Measurements from ENCODE around the gene KCNIP1. TPM values are rescaled to one million over a fixed set of nuclear protein-coding genes. Genes with fewer than 3 reads are reported as not detected.

KCNIP1 gene
- polyA plus RNA-seq, 1 of the 3 experiments (the other 2 are of a cell fraction), result 1.3 TPM

DNA sequence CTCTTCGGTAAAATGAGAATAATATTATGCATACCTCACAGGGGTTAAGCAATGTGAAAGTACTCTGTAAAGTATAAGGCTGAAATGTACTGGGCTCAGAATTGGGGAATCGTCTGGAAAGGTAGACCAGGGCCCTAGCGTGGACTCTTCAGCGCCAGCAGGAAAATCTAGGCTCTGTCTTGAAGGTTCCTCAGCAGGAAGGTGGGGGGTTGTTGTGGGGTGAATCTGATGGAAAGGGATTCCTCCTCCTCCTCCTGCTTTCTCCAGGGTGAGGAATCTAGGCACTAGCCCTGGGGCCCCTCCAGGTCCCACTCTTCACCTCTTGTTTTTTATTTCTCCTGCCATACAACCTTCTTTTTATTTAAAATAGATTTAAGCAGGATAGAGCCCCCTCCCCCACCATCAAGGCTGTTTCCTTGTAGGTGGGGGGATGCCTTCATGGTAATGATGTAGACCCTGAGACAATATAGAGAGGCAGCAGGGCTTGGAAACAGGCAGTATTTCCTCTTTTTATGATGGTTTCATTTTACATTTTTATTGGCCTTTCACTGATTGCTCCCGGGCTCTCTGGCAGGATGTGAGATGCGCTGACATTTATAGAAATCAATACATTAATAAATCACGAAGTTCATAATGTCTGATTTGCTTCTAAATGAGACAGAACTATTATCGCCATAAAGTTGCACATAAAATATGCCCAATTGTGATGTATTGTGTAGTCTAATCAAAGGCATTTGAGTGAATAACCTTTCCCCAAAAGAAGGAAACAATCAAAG, 200.8 kb downstream of the KCNIP1 start:
- Histone ChIP-seq H3K9me2 (no peaks in the 10 kb centered on the region), H3K27me3 (ENCODE audit: insufficient read depth) (no peaks in the 10 kb centered on the region; the same call in 1 of the 2 replicates), H3K4me2 (no peak overlapping the region), H3K79me2 (ENCODE audit: insufficient read depth) (no peaks in the 10 kb centered on the region), H3K27ac (ENCODE audit: low read depth in 2 of 2, low read length in 1 of 2) (no peak overlapping the region), H4K20me1 (ENCODE audit: insufficient read depth) (no peaks in the 10 kb centered on the region), H3F3A (replicated peaks; ENCODE audit: insufficient read depth) (no peaks in the 10 kb centered on the region), H3K9me3 (no peaks in the 10 kb centered on the region), H2AFZ (ENCODE audit: low read depth) (no peak overlapping the region), H3K9ac (no peak overlapping the region), H3K4me3 (ENCODE audit: low read depth in 2 of 2, low read length in 1 of 2) (no peak overlapping the region), H3K4me1 (ENCODE audit: control insufficient read depth in 1 of 2, insufficient read depth in 2 of 2, low read depth in 1 of 2, low read length in 1 of 2) (no peaks in the 10 kb centered on the region), H3K36me3 (replicated peaks in 1 of 2; ENCODE audit: control insufficient read depth in 1 of 2, insufficient read depth in 2 of 2, low read length in 1 of 2) (no peaks in the 10 kb centered on the region)
- ChIA-PET POLR2A (no interaction called here), CTCF (interaction anchor here (1.1 kb wide), 1 partner anchor 19 kb away, joined by 3 read pairs; no protein-coding TSS in a partner anchor)
- 53% methylated on average over 8 of the region's 8 CpGs for WGBS (ENCODE audit: low lambda C conversion rate)
- no peak for DNase-seq
- TF ChIP-seq RCOR1 (IDR thresholded peaks at IDR 0.05; ENCODE audit: low read length) (no peak), FOXM1 (IDR thresholded peaks at IDR 0.05; ENCODE audit: low read depth) (no peak), GABPA (IDR thresholded peaks at IDR 0.05; ENCODE audit: low read depth) (no peak), GATA2 (CRISPR knock-in tag; IDR thresholded peaks at IDR 0.05) (no peak), TEAD4 (IDR thresholded peaks at IDR 0.05; ENCODE audit: borderline replicate concordance, insufficient read depth) (no peak), TAF1 (IDR thresholded peaks at IDR 0.05; ENCODE audit: borderline replicate concordance, low read depth, low read length) (no peak), JUND (IDR thresholded peaks at IDR 0.05) (no peak), YY1 (IDR thresholded peaks at IDR 0.05; ENCODE audit: low read depth) (no peak), RFX5 (IDR thresholded peaks at IDR 0.05; ENCODE audit: low read length) (no peak), MXI1 (IDR thresholded peaks at IDR 0.05; ENCODE audit: low read depth, low read length) (no peak)
- TF ChIP-seq, protein P1, sequence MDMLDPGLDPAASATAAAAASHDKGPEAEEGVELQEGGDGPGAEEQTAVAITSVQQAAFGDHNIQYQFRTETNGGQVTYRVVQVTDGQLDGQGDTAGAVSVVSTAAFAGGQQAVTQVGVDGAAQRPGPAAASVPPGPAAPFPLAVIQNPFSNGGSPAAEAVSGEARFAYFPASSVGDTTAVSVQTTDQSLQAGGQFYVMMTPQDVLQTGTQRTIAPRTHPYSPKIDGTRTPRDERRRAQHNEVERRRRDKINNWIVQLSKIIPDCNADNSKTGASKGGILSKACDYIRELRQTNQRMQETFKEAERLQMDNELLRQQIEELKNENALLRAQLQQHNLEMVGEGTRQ (IDR thresholded peaks at IDR 0.05; ENCODE audit: borderline replicate concordance, low read depth, low read length), result no peak
- TF ChIP-seq, protein P2, sequence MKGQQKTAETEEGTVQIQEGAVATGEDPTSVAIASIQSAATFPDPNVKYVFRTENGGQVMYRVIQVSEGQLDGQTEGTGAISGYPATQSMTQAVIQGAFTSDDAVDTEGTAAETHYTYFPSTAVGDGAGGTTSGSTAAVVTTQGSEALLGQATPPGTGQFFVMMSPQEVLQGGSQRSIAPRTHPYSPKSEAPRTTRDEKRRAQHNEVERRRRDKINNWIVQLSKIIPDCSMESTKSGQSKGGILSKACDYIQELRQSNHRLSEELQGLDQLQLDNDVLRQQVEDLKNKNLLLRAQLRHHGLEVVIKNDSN (IDR thresholded peaks at IDR 0.05; ENCODE audit: borderline replicate concordance, low read depth), result no peak
- TF ChIP-seq, protein P3, sequence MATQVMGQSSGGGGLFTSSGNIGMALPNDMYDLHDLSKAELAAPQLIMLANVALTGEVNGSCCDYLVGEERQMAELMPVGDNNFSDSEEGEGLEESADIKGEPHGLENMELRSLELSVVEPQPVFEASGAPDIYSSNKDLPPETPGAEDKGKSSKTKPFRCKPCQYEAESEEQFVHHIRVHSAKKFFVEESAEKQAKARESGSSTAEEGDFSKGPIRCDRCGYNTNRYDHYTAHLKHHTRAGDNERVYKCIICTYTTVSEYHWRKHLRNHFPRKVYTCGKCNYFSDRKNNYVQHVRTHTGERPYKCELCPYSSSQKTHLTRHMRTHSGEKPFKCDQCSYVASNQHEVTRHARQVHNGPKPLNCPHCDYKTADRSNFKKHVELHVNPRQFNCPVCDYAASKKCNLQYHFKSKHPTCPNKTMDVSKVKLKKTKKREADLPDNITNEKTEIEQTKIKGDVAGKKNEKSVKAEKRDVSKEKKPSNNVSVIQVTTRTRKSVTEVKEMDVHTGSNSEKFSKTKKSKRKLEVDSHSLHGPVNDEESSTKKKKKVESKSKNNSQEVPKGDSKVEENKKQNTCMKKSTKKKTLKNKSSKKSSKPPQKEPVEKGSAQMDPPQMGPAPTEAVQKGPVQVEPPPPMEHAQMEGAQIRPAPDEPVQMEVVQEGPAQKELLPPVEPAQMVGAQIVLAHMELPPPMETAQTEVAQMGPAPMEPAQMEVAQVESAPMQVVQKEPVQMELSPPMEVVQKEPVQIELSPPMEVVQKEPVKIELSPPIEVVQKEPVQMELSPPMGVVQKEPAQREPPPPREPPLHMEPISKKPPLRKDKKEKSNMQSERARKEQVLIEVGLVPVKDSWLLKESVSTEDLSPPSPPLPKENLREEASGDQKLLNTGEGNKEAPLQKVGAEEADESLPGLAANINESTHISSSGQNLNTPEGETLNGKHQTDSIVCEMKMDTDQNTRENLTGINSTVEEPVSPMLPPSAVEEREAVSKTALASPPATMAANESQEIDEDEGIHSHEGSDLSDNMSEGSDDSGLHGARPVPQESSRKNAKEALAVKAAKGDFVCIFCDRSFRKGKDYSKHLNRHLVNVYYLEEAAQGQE (IDR thresholded peaks at IDR 0.05; ENCODE audit: low read depth, low read length), result no peak
- TF ChIP-seq, protein P4, sequence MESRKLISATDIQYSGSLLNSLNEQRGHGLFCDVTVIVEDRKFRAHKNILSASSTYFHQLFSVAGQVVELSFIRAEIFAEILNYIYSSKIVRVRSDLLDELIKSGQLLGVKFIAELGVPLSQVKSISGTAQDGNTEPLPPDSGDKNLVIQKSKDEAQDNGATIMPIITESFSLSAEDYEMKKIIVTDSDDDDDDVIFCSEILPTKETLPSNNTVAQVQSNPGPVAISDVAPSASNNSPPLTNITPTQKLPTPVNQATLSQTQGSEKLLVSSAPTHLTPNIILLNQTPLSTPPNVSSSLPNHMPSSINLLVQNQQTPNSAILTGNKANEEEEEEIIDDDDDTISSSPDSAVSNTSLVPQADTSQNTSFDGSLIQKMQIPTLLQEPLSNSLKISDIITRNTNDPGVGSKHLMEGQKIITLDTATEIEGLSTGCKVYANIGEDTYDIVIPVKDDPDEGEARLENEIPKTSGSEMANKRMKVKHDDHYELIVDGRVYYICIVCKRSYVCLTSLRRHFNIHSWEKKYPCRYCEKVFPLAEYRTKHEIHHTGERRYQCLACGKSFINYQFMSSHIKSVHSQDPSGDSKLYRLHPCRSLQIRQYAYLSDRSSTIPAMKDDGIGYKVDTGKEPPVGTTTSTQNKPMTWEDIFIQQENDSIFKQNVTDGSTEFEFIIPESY (IDR thresholded peaks at IDR 0.05; ENCODE audit: borderline replicate concordance, low read depth), result no peak
- TF ChIP-seq, protein P5, sequence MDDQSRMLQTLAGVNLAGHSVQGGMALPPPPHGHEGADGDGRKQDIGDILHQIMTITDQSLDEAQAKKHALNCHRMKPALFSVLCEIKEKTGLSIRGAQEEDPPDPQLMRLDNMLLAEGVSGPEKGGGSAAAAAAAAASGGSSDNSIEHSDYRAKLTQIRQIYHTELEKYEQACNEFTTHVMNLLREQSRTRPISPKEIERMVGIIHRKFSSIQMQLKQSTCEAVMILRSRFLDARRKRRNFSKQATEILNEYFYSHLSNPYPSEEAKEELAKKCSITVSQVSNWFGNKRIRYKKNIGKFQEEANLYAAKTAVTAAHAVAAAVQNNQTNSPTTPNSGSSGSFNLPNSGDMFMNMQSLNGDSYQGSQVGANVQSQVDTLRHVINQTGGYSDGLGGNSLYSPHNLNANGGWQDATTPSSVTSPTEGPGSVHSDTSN (IDR thresholded peaks at IDR 0.05), result no peak

Data from SK-N-SH (cell line).